GM23338 (cell line): ENCODE results near the gene HADHB. TPM values are rescaled to one million over a fixed set of nuclear protein-coding genes. Genes with fewer than 3 reads are reported as not detected.

Source experiments
- ATAC-seq: fragments of 200-7000 bp; cut with Tn5 transposase; 3 replicates; pipeline ENCODE4 v1.9.1; 2020
- DNase-seq: peaks from one replicate; pipeline ENCODE4 v3.0.0-alpha.2; 2015; ENCODE audit warnings: low spot score
- H2AFZ ChIP-seq: fragments of 200-600 bp; sonication (generic); 2 replicates; pipeline ENCODE4 v1.8.0; 2016; ENCODE audit warnings: antibody characterized with exemption, mild to moderate bottlenecking, moderate library complexity
- H3F3A ChIP-seq: fragments of 200-600 bp; sonication (generic); replicated peaks from 2 replicates; pipeline ENCODE4 v1.8.0; 2017; ENCODE audit warnings: antibody characterized with exemption, mixed run types, low read depth
- H3K27ac ChIP-seq: fragments of 200-600 bp; sonication (generic); 2 replicates; pipeline ENCODE4 v1.6.1; 2016; ENCODE audit warnings: low read depth
- H3K27me3 ChIP-seq: fragments of 200-600 bp; sonication (generic); 2 replicates; pipeline ENCODE4 v1.8.0; 2016; ENCODE audit warnings: mild to moderate bottlenecking, mixed run types, moderate library complexity; ENCODE audit not compliant: insufficient read depth
- H3K36me3 ChIP-seq: fragments of 200-600 bp; sonication (generic); 2 replicates; pipeline ENCODE4 v1.8.0; 2016; ENCODE audit warnings: mild to moderate bottlenecking; ENCODE audit not compliant: insufficient read depth
- H3K4me1 ChIP-seq: fragments of 200-600 bp; sonication (generic); 2 replicates; pipeline ENCODE4 v1.8.0; 2016; ENCODE audit warnings: mild to moderate bottlenecking, moderate library complexity; ENCODE audit not compliant: insufficient read depth
- H3K4me2 ChIP-seq: fragments of 200-600 bp; sonication (generic); 2 replicates; pipeline ENCODE4 v1.7.1; 2017; ENCODE audit warnings: mixed run types
- H3K4me3 ChIP-seq: fragments of 200-600 bp; sonication (generic); 2 replicates; pipeline ENCODE4 v1.6.1; 2016; ENCODE audit warnings: mixed run types
- H3K79me2 ChIP-seq: fragments of 200-600 bp; sonication (generic); replicated peaks from 2 replicates; pipeline ENCODE4 v1.8.0; 2017; ENCODE audit warnings: mild to moderate bottlenecking; ENCODE audit not compliant: insufficient read depth
- H3K9me2 ChIP-seq: fragments of 200-600 bp; sonication (generic); 2 replicates; pipeline ENCODE4 v1.8.0; 2017; ENCODE audit not compliant: insufficient read depth
- H4K20me1 ChIP-seq: fragments of 200-600 bp; sonication (generic); replicated peaks from 2 replicates; pipeline ENCODE4 v1.8.0; 2017; ENCODE audit warnings: mild to moderate bottlenecking; ENCODE audit not compliant: insufficient read depth
- H3K27ac Mint-ChIP-seq: 2 replicates; pipeline ENCODE4 v1.8.0; 2020; ENCODE audit warnings: inconsistent platforms, mild to moderate bottlenecking, moderate library complexity, mixed read lengths
- H3K27me3 Mint-ChIP-seq: 3 replicates; pipeline ENCODE4 v1.8.0; 2022; ENCODE audit warnings: low read depth, mild to moderate bottlenecking, moderate library complexity, mixed read lengths, inconsistent platforms; ENCODE audit not compliant: insufficient read depth, poor library complexity
- H3K36me3 Mint-ChIP-seq: 3 replicates; pipeline ENCODE4 v1.8.0; 2021; ENCODE audit warnings: low read depth, mild to moderate bottlenecking, inconsistent platforms, moderate library complexity, mixed read lengths
- H3K4me1 Mint-ChIP-seq: 3 replicates; pipeline ENCODE4 v1.8.0; 2020; ENCODE audit warnings: mild to moderate bottlenecking, inconsistent platforms, mixed read lengths
- H3K4me3 Mint-ChIP-seq: 3 replicates; pipeline ENCODE4 v1.8.0; 2021; ENCODE audit warnings: moderate library complexity, mild to moderate bottlenecking, inconsistent platforms, mixed read lengths
- H3K9me3 Mint-ChIP-seq: 3 replicates; pipeline ENCODE4 v1.8.0; 2020; ENCODE audit warnings: moderate library complexity, mild to moderate bottlenecking, inconsistent platforms, mixed read lengths
- CTCF ChIP-seq, 2 experiments: fragments of 200-600 bp in 1 of 2; sonication (generic) in 1 of 2; conservative IDR thresholded peaks; 2 replicates each; pipeline versions ENCODE4 v1.5.1 to v1.6.1; 2016 to 2017; ENCODE audit warnings: antibody characterized with exemption in 2 of 2, low read depth in 2 of 2, mild to moderate bottlenecking in 2 of 2, moderate library complexity in 1 of 2
- JUNB ChIP-seq: IDR thresholded peaks from one replicate; pipeline ENCODE4 v1.6.1; 2016; ENCODE audit warnings: antibody characterized with exemption; ENCODE audit not compliant: unreplicated experiment
- REST ChIP-seq: IDR thresholded peaks from one replicate; pipeline ENCODE4 v1.6.1; 2018; ENCODE audit warnings: antibody characterized with exemption; ENCODE audit not compliant: unreplicated experiment
- ZNF462 ChIP-seq: fragments of 250-450 bp; sonication (Bioruptor Pico); IDR thresholded peaks from 2 replicates; pipeline ENCODE4 v1.5.0; 2020; ENCODE audit warnings: mild to moderate bottlenecking, moderate library complexity
- polyA plus RNA-seq: library from polyadenylated mRNA; unstranded; fragments of >200 nt; fragmentation: Nextera tagmentation; extraction: Ambion mirVana; gene quantifications from 2 replicates; pipeline ENCODE4 v1.2.1, GENCODE V29; 2016
- total RNA-seq: library from RNA; depleted of rRNA; stranded (reverse); fragments of >200 nt; shearing (Covaris generic); gene quantifications from 2 replicates; pipeline ENCODE4 v1.2.3, GENCODE V29; 2014

The HADHB gene
- total and polyA plus RNA-seq, 2 experiments from 2014 or later = 41.1 to 43.4 TPM

- TF ChIP-seq REST (no peak), ZNF462 (CRISPR knock-in tag) (no peak)
Observed at GRCh38 chr2:26316845-26317244, 72.1 kb downstream of the HADHB start (continued).

- Histone ChIP-seq H3K36me3 (no peaks in the 10 kb centered on the region), H3F3A (no peaks in the 10 kb centered on the region), H3K79me2 (no peaks in the 10 kb centered on the region), H3K4me2 (no peak overlapping the region), H4K20me1 (no peaks in the 10 kb centered on the region), H3K4me1 (peaks cover 2% of the 10 kb centered on the region; the same call in 1 of the 2 replicates), H3K27me3 (no peaks in the 10 kb centered on the region), H3K4me3 (no peak overlapping the region), H2AFZ (no peak overlapping the region), H3K27ac (no peak overlapping the region), H3K9me2 (no peaks in the 10 kb centered on the region)
- Mint-ChIP-seq H3K36me3 (no peaks in the 10 kb centered on the region; the same call in 2 of the 3 replicates), H3K4me1 (peaks cover 36% of the 10 kb centered on the region), H3K9me3 (no peaks in the 10 kb centered on the region), H3K27ac (no peak overlapping the region), H3K4me3 (no peak overlapping the region), H3K27me3 (peaks cover 12% of the 10 kb centered on the region)
- ATAC-seq = no peak
- DNase-seq = no peak
- TF ChIP-seq CTCF (conservative IDR thresholded peaks at IDR 0.05; ENCODE audit: low read depth in 2 of 2) = no peak
- no peak for TF ChIP-seq JUNB
Observed at GRCh38 chr2:26317377-26318105, 72.8 kb downstream of the HADHB start.
